ENCODE results near the gene MARCKSL1.

MARCKSL1 gene

GRCh38 chr1:32311709-32312393, 24.2 kb downstream of the MARCKSL1 start:
- TF ChIP-seq, protein P1, sequence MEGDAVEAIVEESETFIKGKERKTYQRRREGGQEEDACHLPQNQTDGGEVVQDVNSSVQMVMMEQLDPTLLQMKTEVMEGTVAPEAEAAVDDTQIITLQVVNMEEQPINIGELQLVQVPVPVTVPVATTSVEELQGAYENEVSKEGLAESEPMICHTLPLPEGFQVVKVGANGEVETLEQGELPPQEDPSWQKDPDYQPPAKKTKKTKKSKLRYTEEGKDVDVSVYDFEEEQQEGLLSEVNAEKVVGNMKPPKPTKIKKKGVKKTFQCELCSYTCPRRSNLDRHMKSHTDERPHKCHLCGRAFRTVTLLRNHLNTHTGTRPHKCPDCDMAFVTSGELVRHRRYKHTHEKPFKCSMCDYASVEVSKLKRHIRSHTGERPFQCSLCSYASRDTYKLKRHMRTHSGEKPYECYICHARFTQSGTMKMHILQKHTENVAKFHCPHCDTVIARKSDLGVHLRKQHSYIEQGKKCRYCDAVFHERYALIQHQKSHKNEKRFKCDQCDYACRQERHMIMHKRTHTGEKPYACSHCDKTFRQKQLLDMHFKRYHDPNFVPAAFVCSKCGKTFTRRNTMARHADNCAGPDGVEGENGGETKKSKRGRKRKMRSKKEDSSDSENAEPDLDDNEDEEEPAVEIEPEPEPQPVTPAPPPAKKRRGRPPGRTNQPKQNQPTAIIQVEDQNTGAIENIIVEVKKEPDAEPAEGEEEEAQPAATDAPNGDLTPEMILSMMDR (IDR thresholded peaks at IDR 0.05; ENCODE audit: insufficient read depth, low read length, poor library complexity, severe bottlenecking), result no peak
- H3K27me3 ChIP-seq (replicated peaks; ENCODE audit: control insufficient read depth, insufficient read depth, low read length), result no peaks in the 10 kb centered on the region
- DNase-seq (ENCODE audit: extremely low read depth, insufficient read length), result no peak
- H3K36me3 ChIP-seq (ENCODE audit: control insufficient read depth, insufficient read depth, low read length), result peaks cover 2% of the 10 kb centered on the region
- no peak overlapping the region for H3K4me3 ChIP-seq (replicated peaks; ENCODE audit: low read depth, low read length)

DNA sequence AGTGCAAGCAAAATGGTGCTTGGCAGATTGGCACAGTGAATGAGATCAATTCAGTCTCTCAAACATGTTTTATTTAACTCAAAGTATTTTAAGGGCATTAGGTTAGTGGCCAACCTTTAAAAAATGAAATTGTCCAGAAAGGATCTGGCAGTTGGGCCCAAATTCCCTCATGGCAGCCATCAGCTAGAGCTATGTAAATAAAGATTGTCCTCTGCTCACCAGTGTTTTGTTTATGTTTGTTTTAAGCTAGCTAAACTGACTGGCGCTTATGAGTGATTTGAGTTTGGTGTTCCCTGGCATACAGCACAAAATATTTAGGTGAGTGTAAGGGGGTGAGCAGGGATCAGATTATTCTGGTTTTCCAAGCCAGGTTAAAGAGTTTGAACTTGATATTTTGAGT, 26.1 kb downstream of the MARCKSL1 start:
- TF ChIP-seq, protein P1 (IDR thresholded peaks at IDR 0.05; ENCODE audit: insufficient read depth, low read length, poor library complexity, severe bottlenecking), result no peak
- DNase-seq (ENCODE audit: extremely low read depth, insufficient read length), result no peak
- Histone ChIP-seq H3K27me3 (replicated peaks; ENCODE audit: control insufficient read depth, insufficient read depth, low read length) (no peaks in the 10 kb centered on the region), H3K4me3 (replicated peaks; ENCODE audit: low read depth, low read length) (no peak overlapping the region), H3K36me3 (ENCODE audit: control insufficient read depth, insufficient read depth, low read length) (peaks cover 5% of the 10 kb centered on the region)

DNA sequence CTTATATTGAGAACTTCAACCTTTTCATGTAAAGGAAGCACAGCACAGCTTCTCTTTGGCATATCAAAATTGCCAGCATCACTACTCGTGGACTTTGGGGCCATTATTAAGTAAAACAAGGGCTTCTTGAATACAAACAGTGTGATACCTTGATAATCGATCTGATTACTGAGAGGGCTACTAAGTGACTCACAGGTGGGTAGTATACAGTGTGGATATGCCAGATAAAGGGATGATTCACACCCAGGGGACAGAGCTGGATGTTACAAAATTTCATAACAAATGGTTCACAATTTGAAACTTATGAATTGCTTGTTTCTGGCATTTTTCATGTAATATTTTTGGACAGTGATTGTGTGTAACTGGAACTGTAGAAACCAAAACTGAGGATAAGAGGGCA, 28.7 kb downstream of the MARCKSL1 start:
- TF ChIP-seq, protein P1 (IDR thresholded peaks at IDR 0.05; ENCODE audit: insufficient read depth, low read length, poor library complexity, severe bottlenecking), result no peak
- H3K4me3 ChIP-seq (replicated peaks; ENCODE audit: low read depth, low read length), result no peak overlapping the region
- H3K27me3 ChIP-seq (replicated peaks; ENCODE audit: control insufficient read depth, insufficient read depth, low read length), result no peaks in the 10 kb centered on the region
- H3K36me3 ChIP-seq (ENCODE audit: control insufficient read depth, insufficient read depth, low read length), result peaks cover 21% of the 10 kb centered on the region
- no peak for DNase-seq (ENCODE audit: extremely low read depth, insufficient read length)

DNA sequence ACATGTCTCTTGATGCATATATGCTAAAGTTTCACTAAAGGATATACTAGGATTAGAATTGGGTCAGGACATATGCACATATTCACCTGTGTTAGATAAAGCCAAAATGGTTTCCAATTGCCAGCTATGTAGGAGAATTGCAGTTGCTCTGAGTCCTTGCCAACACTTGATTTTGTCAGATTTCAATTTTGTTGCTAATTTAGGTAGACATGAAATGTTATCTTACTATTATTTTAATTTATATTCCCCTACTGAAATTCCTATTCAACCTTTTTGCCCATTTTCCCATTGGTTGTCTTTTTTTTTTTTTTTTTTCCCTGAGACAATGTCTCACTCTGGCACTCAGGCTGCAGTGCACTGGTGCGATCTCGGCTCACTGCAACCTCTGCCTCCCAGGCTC, 30.7 kb downstream of the MARCKSL1 start:
- no peak for DNase-seq (ENCODE audit: extremely low read depth, insufficient read length)
- no peaks in the 10 kb centered on the region for H3K27me3 ChIP-seq (replicated peaks; ENCODE audit: control insufficient read depth, insufficient read depth, low read length)
- peaks cover 21% of the 10 kb centered on the region for H3K36me3 ChIP-seq (ENCODE audit: control insufficient read depth, insufficient read depth, low read length)
- TF ChIP-seq, protein P1 (IDR thresholded peaks at IDR 0.05; ENCODE audit: insufficient read depth, low read length, poor library complexity, severe bottlenecking), result no peak
- H3K4me3 ChIP-seq (replicated peaks; ENCODE audit: low read depth, low read length), result no peak overlapping the region

DNA sequence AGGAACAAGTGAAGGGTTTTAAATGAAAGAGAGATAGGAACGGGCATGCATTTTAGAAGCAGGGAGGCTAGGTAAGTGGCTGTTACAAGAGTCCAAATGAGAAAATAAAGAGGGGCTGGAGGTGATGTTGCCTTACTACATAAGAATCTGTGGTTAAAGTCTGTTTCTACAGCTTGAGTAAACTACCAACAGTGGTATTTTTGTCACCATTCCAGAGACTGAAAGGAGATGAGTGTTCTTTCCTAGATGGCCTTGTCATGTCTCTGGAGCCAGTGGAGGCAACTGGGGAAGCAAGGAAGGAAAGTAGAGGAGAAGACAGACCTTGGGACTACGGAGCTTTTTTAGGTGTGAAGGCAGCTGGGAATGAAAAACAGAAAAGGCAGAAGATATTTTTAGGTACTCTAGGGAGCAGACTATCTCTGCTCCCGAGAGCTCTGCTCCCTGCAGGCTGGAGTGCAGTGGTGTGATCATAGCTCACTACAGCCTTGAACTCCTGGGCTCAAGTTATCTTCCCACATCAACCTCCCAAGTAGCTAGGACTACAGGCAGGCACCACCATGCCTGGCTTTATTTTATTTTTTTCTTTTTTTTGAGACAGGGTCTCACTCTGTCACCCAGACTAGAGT, 31.9 kb downstream of the MARCKSL1 start:
- Histone ChIP-seq H3K4me3 (replicated peaks; ENCODE audit: low read depth, low read length) (no peak overlapping the region), H3K36me3 (ENCODE audit: control insufficient read depth, insufficient read depth, low read length) (peaks cover 21% of the 10 kb centered on the region), H3K27me3 (replicated peaks; ENCODE audit: control insufficient read depth, insufficient read depth, low read length) (no peaks in the 10 kb centered on the region)
- DNase-seq (ENCODE audit: extremely low read depth, insufficient read length), result no peak
- TF ChIP-seq, protein P1 (IDR thresholded peaks at IDR 0.05; ENCODE audit: insufficient read depth, low read length, poor library complexity, severe bottlenecking), result no peak
